SU-DHL-6 (cell line): Measurements from ENCODE around the gene SEMA5A.

ENCODE experiments used
- CTCF ChIP-seq: fragments of 200-600 bp; sonication (generic); IDR thresholded peaks from one replicate; pipeline ENCODE4 v1.5.1; 2017; ENCODE audit warnings: antibody characterized with exemption, mild to moderate bottlenecking, low read length, moderate library complexity; ENCODE audit not compliant: insufficient read depth, poor library complexity, severe bottlenecking
- EZH2phosphoT487 ChIP-seq: fragments of 200-600 bp; sonication (generic), shearing (Covaris generic); conservative IDR thresholded peaks from 2 replicates; pipeline ENCODE4 v1.6.1; 2018; ENCODE audit warnings: mild to moderate bottlenecking, antibody characterized with exemption, low read length, moderate library complexity, mixed read lengths

- TF ChIP-seq CTCF (no peak), EZH2phosphoT487 (no peak)
Measured at GRCh38 chr5:9363449-9363848, 182.4 kb downstream of the SEMA5A start.
